CD4-positive, alpha-beta T cell treated with Interleukin-12 subunit alpha and Interleukin-12 subunit beta, for 1 hour (primary cell): ENCODE data around the gene RFK.
"Not testable (repeated sequence)": the region's sequence is repeated elsewhere in the genome, so short reads cannot be mapped to it uniquely, and the experiment has no call there.

ENCODE experiments used
- DNase-seq: peaks from one replicate; pipeline ENCODE4 v3.0.0-alpha.2; 2020

Gene RFK

DNA sequence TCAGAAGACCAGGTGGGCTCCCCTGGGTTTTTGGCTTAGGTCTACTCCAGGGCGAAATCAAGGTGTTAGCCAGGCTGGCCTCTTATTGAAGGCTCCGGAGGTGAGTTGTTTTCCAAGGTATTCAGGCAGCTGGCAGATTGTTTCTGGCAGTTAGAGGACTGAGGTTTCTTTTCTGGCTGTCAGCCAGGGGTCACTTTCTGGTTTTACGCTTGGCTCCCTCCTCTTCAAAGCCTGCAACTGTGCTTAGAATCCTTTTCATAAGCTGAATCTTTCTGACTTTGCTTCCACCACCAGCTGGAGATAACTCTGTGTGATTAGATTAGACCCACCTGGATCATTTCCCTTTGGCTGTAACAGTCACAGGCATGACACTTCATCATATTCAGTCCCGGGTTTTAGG, 24.6 kb downstream of the RFK start:
- no peak for DNase-seq

- no peak for DNase-seq
Observed at GRCh38 chr9:76366275-76366674, 28.0 kb downstream of the RFK start.

DNA sequence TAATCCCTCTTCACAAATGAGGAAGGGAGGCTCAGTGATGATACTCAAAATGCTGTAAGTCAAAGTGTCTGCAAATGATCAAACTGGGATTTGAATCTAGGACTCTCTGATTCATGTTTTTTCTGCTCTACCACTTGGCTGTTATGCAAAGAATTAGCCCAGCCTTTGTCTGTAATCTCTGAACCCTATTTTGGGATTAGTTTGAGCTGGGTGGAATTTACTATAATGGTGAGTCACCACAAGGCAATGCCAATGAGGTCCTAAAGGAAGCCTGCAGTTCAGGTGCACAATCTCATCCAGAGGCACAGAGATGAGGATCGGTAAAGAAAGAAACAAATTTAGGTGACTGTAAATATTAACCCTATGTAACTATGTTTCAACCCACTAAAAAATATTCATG, 29.2 kb downstream of the RFK start:
- DNase-seq: no peak

DNA sequence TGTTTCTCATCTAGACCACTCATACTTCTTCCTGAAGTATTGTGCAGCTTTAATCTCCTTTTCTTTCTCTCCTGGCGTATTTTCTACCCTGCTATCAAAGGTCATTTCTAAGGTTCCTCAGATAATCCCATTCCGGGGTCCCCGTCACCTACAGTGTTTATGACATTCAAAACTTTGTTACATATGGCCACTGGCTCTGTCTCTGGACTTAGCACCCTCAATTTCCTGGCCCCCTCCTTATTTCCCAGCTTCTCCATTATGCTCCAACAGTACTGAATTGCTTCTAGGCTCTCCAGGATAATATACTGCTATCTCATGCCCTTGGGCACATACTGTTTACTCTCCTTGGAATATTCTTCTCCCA, 31.2 kb downstream of the RFK start:
- DNase-seq: no peak

- not testable (repeated sequence) for DNase-seq
Observed at GRCh38 chr9:76362332-76363031, 31.7 kb downstream of the RFK start.

GRCh38 chr9:76359766-76360165, 34.5 kb downstream of the RFK start:
- DNase-seq: no peak

DNA sequence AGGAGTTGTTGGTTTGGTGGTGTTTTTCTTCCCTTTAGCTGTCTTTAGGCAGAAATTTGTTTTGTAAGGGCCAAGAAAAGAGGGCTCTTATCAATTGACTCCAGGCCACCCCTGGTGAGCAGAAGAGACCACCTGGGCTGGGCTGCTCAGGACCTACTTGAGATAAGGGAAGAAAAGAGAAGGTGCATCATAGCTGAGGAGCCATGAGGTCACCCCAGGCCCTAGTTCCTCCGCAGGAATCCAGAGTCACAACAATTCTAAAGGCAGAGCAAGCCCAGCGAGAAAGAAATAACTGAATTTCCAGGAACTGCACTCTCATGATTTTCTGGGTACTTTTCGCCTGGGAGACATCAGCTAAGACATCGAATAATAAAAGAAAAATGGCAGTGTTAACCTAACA, 34.9 kb downstream of the RFK start:
- DNase-seq: no peak

GRCh38 chr9:76358628-76359280, 35.5 kb downstream of the RFK start:
- DNase-seq: no peak

GRCh38 chr9:76357555-76357954, 36.7 kb downstream of the RFK start:
- DNase-seq: no peak

GRCh38 chr9:76355886-76356285, 38.3 kb downstream of the RFK start:
- DNase-seq: no peak

GRCh38 chr9:76354221-76354620, 40.0 kb downstream of the RFK start:
- DNase-seq: no peak

- no peak for DNase-seq
Observed at GRCh38 chr9:76353280-76353679, 40.9 kb downstream of the RFK start.

- no peak for DNase-seq
Observed at GRCh38 chr9:76352026-76352620, 42.1 kb downstream of the RFK start.

DNA sequence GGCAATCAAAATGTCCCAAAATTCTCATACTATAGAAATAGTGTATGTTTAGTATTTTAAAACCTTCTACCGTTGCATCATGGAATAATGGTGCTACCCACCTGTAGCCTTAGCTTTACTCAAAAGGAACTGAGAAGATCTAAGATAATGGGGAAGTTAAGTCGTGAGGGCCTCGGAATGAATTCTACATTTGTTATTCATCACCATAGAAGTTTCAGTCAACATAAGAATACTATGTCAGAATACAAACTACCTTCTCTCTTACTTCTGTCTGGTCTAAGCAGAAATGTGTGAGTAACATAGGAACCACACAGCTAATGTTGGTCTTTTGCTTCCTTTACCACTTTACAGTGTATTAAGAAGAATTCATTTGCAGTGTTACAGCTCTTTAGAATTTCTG, 43.2 kb downstream of the RFK start:
- no peak for DNase-seq

- no peak for DNase-seq
Observed at GRCh38 chr9:76349865-76350264, 44.4 kb downstream of the RFK start.

GRCh38 chr9:76342858-76343257, 51.4 kb downstream of the RFK start:
- no peak for DNase-seq

DNA sequence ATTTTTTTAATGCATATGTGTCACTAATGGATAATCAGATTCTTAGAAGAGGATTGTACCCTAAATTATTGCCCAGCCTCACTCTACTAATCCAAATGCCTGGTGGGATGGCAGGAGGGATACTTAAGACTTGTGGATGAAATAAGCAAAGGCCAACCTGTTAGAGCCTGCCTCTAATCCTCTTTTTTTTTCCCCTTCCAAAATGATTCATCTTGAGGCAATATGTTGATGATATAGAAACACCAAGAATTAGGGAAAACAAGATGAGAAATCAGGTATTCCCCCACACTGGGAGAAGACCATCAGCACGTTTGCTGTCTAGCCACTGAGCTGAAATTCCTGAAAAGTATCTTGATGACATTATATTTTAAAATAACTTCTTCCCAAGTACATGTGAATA, 52.0 kb downstream of the RFK start:
- no peak for DNase-seq

DNA sequence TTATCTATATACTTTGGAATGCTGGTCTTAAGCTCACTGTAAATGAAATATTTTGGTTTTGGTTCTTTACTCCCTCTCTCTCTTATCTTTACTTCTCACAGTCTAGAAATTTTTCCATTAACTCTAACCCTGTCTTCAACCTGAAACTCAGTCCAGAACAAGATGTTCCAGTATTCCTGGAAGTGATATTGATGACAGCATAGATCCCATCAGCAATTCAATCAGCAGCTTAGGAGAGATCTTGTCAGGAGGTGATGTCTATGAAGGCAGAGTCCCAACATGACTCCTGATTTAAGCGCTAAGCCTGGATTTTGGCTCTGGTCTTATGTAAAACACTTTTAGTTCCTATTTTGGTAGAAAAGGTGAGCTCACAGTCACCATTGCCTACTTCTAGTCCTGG, 52.6 kb downstream of the RFK start:
- DNase-seq: no peak

GRCh38 chr9:76338418-76338817, 55.8 kb downstream of the RFK start:
- DNase-seq: no peak

- DNase-seq: no peak
Observed at GRCh38 chr9:76336027-76336426, 58.2 kb downstream of the RFK start.
